Measurements from ENCODE around the gene TRAK2. TPM values are rescaled to one million over a fixed set of nuclear protein-coding genes. Genes with fewer than 3 reads are reported as not detected.
A peak's percentile ranks its signal among the peaks of the same experiment; 100 is the strongest.

Gene TRAK2
- total RNA-seq, 1 donor from 2014 or later: 9.2 TPM

GRCh38 chr2:201360256-201360655 lies 91.0 kb downstream of the TRAK2 start:
- no peak for TF ChIP-seq CTCF (IDR thresholded peaks at IDR 0.05; ENCODE audit: insufficient read depth, low read length, severe bottlenecking)
- no peaks in the 10 kb centered on the region for H3K27me3 ChIP-seq (ENCODE audit: control insufficient read depth, insufficient read depth, low read length)
- no peak overlapping the region for H3K4me3 ChIP-seq (ENCODE audit: low read depth, low read length)
- peaks cover 1% of the 10 kb centered on the region for H3K36me3 ChIP-seq (ENCODE audit: control insufficient read depth, insufficient read depth, low read length)
- no peak for DNase-seq (ENCODE audit: low read depth)
- no peak for FAIRE-seq

- Histone ChIP-seq H3K4me3 (ENCODE audit: low read depth, low read length) (no peak overlapping the region), H3K36me3 (ENCODE audit: control insufficient read depth, insufficient read depth, low read length) (peaks cover 3% of the 10 kb centered on the region), H3K27me3 (ENCODE audit: control insufficient read depth, insufficient read depth, low read length) (no peaks in the 10 kb centered on the region)
- peak; percentile 92 for DNase-seq (ENCODE audit: low read depth)
- FAIRE-seq: no peak
- no peak for TF ChIP-seq CTCF (IDR thresholded peaks at IDR 0.05; ENCODE audit: insufficient read depth, low read length, severe bottlenecking)
Measured at GRCh38 chr2:201358684-201359083, 92.6 kb downstream of the TRAK2 start.

- H3K4me3 ChIP-seq (ENCODE audit: low read depth, low read length): no peak within 1 kb of the TSS
- H3K27me3 ChIP-seq (ENCODE audit: control insufficient read depth, insufficient read depth, low read length): no peaks in the 10 kb centered on the region
- TF ChIP-seq CTCF (IDR thresholded peaks at IDR 0.05; ENCODE audit: insufficient read depth, low read length, severe bottlenecking): no peak
- DNase-seq (ENCODE audit: low read depth) (peak; percentile 35), FAIRE-seq (no peak)
- H3K36me3 ChIP-seq (ENCODE audit: control insufficient read depth, insufficient read depth, low read length): peaks cover 3% of the 10 kb centered on the region
Measured at GRCh38 chr2:201357221-201357620, 94.0 kb downstream of the TRAK2 start, which contains the start of gene FLACC1. TSS of gene FLACC1 (minus strand) at chr2:201357345. CDS start at chr2:201351404, 5,941 bp downstream.

- no peak for TF ChIP-seq CTCF (IDR thresholded peaks at IDR 0.05; ENCODE audit: insufficient read depth, low read length, severe bottlenecking)
- Histone ChIP-seq H3K27me3 (ENCODE audit: control insufficient read depth, insufficient read depth, low read length) (no peaks in the 10 kb centered on the region), H3K36me3 (ENCODE audit: control insufficient read depth, insufficient read depth, low read length) (peaks cover 2% of the 10 kb centered on the region), H3K4me3 (ENCODE audit: low read depth, low read length) (no peak overlapping the region)
- no peak for FAIRE-seq
- DNase-seq (ENCODE audit: low read depth): no peak
Measured at GRCh38 chr2:201353116-201353515, 98.1 kb downstream of the TRAK2 start.

- DNase-seq (ENCODE audit: low read depth) (no peak), FAIRE-seq (no peak)
- Histone ChIP-seq H3K36me3 (ENCODE audit: control insufficient read depth, insufficient read depth, low read length) (peaks cover 2% of the 10 kb centered on the region), H3K4me3 (ENCODE audit: low read depth, low read length) (no peak overlapping the region), H3K27me3 (ENCODE audit: control insufficient read depth, insufficient read depth, low read length) (no peaks in the 10 kb centered on the region)
- TF ChIP-seq CTCF (IDR thresholded peaks at IDR 0.05; ENCODE audit: insufficient read depth, low read length, severe bottlenecking): no peak
Measured at GRCh38 chr2:201350879-201351278, 100.4 kb downstream of the TRAK2 start.

GRCh38 chr2:201349601-201350000 lies 101.7 kb downstream of the TRAK2 start:
- no peak overlapping the region for H3K4me3 ChIP-seq (ENCODE audit: low read depth, low read length)
- no peak for FAIRE-seq
- TF ChIP-seq CTCF (IDR thresholded peaks at IDR 0.05; ENCODE audit: insufficient read depth, low read length, severe bottlenecking): no peak
- DNase-seq (ENCODE audit: low read depth): no peak
- no peaks in the 10 kb centered on the region for H3K27me3 ChIP-seq (ENCODE audit: control insufficient read depth, insufficient read depth, low read length)
- peaks cover 1% of the 10 kb centered on the region for H3K36me3 ChIP-seq (ENCODE audit: control insufficient read depth, insufficient read depth, low read length)
